ENCODE measurements around the gene NEURL3. TPM values are rescaled to one million over a fixed set of nuclear protein-coding genes. Genes with fewer than 3 reads are reported as not detected.
"Not testable (repeated sequence)": the region's sequence is repeated elsewhere in the genome, so short reads cannot be mapped to it uniquely, and the experiment has no call there.

The NEURL3 gene
- total RNA-seq, 1 donor from 2014 or later: not detected

- intact Hi-C loops (cut with DNase I): loop anchor here (5.0 kb wide), 1 partner anchor 43 kb away; the partner anchor contains the start of gene NEURL3
Observed at GRCh38 chr2:96464651-96465050, 40.5 kb downstream of the NEURL3 start.

GRCh38 chr2:96464061-96464460 lies 41.1 kb downstream of the NEURL3 start:
- no peak for DNase-seq
- intact Hi-C loops (cut with DNase I): no loop called here
- no peak for ATAC-seq (ENCODE audit: poor library complexity)

More at GRCh38 chr2:96464651-96465050, 40.5 kb downstream of the NEURL3 start:
- no peak for ATAC-seq (ENCODE audit: poor library complexity)
- DNase-seq: no peak

- intact Hi-C loops (cut with DNase I): no loop called here
- no peak for ATAC-seq (ENCODE audit: poor library complexity)
- no peak for DNase-seq
Observed at GRCh38 chr2:96463119-96463518, 42.0 kb downstream of the NEURL3 start.

GRCh38 chr2:96461616-96462015 lies 43.5 kb downstream of the NEURL3 start:
- DNase-seq; ATAC-seq (ENCODE audit: poor library complexity); intact Hi-C loops (cut with DNase I): not testable (repeated sequence)

GRCh38 chr2:96452053-96452452 lies 53.1 kb downstream of the NEURL3 start:
- intact Hi-C loops (cut with DNase I): no loop called here
- DNase-seq: no peak
- ATAC-seq (ENCODE audit: poor library complexity): no peak

- DNase-seq: no peak
- peak; percentile 73 for ATAC-seq (ENCODE audit: poor library complexity)
- intact Hi-C loops (cut with DNase I): no loop called here
Observed at GRCh38 chr2:96449637-96450036, 55.5 kb downstream of the NEURL3 start.

GRCh38 chr2:96449174-96449573 lies 56.0 kb downstream of the NEURL3 start:
- no peak for ATAC-seq (ENCODE audit: poor library complexity)
- no peak for DNase-seq
- intact Hi-C loops (cut with DNase I): no loop called here

GRCh38 chr2:96447726-96448125 lies 57.4 kb downstream of the NEURL3 start:
- no peak for ATAC-seq (ENCODE audit: poor library complexity)
- intact Hi-C loops (cut with DNase I): no loop called here

More at GRCh38 chr2:96447726-96448125, 57.4 kb downstream of the NEURL3 start:
- DNase-seq: no peak

Other genes with a start within 250 kb of the NEURL3 start
- gene TMEM127, start 239.4 kb downstream of the NEURL3 start, total RNA-seq: 67.3 TPM
- 62.3 TPM for gene CIAO1, start 239.1 kb downstream of the NEURL3 start, total RNA-seq
- 50.1 TPM for gene SNRNP200, start 199.8 kb downstream of the NEURL3 start, total RNA-seq
- gene ITPRIPL1, start 180.0 kb downstream of the NEURL3 start, total RNA-seq: 1.0 TPM
- 0.70 TPM for gene NCAPH, start 169.6 kb downstream of the NEURL3 start, total RNA-seq
- 9.4 TPM for gene ARID5A, start 31.4 kb upstream of the NEURL3 start, total RNA-seq
- 31.8 TPM for gene KANSL3, start 133.0 kb upstream of the NEURL3 start, total RNA-seq
- gene FER1L5, start 137.4 kb upstream of the NEURL3 start, total RNA-seq: not detected
- gene LMAN2L, start 234.7 kb upstream of the NEURL3 start, total RNA-seq: 25.7 TPM

Data from Right ventricle myocardium superior (tissue), 1 donor.